ENCODE data around the gene FAT2.

Gene FAT2, protein sequence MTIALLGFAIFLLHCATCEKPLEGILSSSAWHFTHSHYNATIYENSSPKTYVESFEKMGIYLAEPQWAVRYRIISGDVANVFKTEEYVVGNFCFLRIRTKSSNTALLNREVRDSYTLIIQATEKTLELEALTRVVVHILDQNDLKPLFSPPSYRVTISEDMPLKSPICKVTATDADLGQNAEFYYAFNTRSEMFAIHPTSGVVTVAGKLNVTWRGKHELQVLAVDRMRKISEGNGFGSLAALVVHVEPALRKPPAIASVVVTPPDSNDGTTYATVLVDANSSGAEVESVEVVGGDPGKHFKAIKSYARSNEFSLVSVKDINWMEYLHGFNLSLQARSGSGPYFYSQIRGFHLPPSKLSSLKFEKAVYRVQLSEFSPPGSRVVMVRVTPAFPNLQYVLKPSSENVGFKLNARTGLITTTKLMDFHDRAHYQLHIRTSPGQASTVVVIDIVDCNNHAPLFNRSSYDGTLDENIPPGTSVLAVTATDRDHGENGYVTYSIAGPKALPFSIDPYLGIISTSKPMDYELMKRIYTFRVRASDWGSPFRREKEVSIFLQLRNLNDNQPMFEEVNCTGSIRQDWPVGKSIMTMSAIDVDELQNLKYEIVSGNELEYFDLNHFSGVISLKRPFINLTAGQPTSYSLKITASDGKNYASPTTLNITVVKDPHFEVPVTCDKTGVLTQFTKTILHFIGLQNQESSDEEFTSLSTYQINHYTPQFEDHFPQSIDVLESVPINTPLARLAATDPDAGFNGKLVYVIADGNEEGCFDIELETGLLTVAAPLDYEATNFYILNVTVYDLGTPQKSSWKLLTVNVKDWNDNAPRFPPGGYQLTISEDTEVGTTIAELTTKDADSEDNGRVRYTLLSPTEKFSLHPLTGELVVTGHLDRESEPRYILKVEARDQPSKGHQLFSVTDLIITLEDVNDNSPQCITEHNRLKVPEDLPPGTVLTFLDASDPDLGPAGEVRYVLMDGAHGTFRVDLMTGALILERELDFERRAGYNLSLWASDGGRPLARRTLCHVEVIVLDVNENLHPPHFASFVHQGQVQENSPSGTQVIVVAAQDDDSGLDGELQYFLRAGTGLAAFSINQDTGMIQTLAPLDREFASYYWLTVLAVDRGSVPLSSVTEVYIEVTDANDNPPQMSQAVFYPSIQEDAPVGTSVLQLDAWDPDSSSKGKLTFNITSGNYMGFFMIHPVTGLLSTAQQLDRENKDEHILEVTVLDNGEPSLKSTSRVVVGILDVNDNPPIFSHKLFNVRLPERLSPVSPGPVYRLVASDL (N-terminal part only)

DNA sequence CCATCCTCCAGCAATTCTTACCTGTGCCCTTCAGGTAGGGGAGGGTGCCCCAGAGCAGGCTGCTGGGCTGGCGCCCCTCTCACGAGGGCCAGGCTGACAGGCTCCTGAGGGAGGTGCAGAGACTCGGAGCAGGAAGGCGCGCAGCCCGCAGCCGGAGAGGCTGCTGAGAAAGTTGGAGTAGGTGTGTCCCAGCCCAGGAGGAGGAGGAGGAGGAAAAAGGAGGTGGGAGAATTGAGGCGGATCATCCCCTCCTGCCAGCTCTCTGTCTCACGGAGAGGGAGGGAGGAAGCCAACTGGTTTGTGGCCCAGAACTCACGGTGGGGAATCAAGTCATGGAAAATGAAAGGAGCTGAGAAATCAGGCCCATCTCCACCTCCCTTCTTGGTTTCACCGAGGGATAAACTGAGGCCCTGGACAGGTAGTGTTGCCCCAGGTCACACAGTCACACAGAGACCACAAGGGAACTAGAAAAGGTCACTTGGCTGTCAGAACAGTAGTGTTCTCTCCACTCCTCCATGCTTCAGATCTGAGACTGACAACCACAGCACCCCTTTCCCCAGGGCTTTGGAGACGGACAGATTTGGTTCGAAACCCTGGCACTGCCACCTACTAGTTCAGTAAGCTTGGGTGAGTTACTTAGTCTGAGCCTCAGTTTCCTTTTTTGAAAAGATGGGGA, at the start of gene FAT2:
Gene FAT2 (minus strand): TSS at position 188 of the 676 bp plus-strand sequence. CDS start 22,400 bp downstream, outside the sequence.
- no peak for DNase-seq

DNA sequence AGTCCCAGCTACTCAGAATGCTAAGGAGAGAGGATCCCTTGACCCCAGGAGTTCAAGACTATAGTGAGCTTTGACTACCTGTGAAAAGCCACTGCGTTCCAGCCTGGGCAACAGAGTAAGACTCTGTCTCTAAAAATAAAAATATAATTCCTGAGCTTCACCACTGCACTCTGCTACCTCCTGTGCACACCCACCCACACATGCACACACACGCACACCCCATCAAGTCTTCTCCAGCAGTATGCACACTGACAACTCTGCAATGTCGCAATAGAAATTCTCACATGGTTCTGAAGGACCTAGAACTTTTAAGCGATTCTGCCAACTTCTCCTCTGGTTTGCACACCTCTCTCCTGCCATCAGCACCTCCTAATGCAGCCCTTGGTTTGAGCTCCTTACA, 47.5 kb upstream of the FAT2 start:
- no peak for DNase-seq

DNA sequence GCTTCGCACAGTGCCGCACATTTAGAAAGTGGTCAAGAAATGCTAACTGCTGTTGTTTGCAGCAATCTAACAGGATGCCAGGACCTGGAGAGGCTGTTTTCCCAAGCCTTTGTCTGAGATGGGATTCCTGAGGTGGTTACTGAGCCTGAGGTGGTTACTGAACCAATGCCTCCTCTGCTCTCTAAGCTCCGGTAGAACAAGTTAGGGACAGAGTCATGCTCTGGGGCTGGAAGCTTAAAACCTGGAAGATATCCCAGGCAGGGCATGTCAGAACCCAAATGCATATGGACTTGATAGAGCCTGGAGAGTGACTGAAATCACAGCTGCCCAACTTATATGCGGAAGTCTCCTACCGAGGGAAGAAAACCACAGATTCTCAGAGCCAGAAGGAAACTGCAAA, 46.5 kb upstream of the FAT2 start:
- DNase-seq, result no peak

DNA sequence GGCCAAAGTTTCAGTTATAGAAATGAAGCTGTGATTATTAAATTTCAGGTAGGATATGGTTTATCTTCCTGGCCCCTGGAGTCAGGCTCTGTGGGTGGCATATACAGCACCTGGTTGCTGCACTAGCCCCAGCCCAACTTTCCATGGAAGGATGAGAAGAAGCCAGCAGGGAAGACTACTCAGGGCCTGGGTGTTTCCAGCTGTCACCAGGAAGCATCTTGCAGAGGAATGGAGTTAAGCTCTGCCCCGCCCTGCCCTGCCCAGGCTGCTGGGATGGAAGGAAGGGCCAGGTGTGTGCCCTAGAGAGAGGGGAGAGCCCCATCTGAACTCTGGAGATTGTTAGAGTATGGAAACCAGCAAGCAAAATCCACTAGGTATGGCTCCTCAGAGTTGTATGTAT, 42.8 kb upstream of the FAT2 start:
- no peak for DNase-seq

DNA sequence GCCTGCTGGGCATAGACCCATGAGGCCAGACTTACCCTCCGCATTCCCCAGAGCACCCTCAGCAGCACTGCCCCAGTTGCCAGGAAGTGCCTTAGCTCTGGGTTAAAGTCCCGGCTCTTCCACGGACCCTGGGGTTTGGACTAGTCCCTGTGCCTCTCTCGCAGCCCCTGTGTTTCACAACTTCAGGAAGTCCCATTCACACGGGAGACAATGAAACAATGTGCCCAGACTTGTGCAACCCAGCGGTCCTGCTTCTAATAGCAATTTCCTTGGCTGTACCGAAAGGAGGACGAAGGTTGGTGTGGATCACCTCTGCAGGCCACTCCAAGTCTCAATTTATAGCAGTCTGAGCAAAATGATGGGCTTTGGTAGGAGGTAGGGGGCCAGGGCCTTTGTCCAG, 41.8 kb upstream of the FAT2 start:
- no peak for DNase-seq

DNA sequence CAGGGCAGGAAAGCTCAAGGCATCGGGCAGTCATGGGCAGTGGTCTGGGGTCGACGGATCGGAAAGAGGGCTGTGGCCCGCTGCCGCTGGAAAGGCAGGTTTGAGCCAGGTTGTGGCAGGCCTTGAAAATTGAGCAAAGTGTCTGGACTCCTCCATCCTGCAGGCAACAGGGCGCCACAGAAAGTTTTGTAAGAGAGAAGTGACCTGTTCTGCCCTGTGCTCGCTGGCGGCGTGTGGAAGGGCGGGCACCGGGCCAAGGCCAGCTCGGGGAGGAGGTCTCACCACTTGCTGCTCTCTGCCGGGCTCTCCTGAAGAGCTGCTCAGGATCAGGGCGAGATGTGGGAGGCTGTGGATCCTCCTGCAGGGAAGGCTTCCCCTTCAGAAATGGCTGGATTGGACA, 41.4 kb upstream of the FAT2 start:
- no peak for DNase-seq

DNA sequence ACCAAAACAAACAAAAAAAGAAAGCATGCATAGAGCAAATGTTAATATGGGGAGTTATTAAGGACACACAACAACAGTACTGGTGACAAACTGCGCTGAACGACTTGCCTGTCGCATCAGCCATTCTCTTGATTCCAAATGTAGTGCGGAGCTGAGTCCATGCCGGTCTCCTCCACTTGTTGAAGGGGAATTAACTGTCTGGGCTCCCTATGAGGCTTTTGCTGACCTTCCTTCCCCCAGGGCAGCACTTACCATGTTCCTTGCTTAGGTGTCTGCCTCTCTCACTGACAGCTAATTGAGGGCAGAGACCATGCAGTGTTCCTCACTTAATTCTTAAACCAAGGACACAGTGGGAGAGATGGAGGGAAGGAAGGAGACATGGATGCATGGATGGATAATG, 40.8 kb upstream of the FAT2 start:
- DNase-seq, result no peak

DNA sequence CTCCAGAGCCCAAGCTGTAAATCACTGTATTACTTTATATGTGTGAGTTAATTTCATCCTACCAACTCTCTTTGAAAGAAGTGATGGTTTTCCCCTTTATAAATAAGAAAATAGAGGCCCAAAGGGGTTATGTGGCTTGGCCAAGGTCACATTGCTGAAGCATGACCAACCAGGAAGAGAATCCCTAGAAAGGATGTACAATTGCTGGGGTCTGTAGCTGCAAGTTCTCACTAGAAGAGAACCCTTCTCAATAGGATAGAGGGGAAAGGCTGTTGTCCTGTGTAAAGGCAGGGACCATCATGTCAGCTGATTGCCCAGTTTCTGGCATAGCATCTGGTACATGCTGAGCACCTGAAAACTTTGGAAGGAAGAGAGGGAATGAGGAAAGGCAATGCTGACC, 39.0 kb upstream of the FAT2 start:
- DNase-seq, result no peak

DNA sequence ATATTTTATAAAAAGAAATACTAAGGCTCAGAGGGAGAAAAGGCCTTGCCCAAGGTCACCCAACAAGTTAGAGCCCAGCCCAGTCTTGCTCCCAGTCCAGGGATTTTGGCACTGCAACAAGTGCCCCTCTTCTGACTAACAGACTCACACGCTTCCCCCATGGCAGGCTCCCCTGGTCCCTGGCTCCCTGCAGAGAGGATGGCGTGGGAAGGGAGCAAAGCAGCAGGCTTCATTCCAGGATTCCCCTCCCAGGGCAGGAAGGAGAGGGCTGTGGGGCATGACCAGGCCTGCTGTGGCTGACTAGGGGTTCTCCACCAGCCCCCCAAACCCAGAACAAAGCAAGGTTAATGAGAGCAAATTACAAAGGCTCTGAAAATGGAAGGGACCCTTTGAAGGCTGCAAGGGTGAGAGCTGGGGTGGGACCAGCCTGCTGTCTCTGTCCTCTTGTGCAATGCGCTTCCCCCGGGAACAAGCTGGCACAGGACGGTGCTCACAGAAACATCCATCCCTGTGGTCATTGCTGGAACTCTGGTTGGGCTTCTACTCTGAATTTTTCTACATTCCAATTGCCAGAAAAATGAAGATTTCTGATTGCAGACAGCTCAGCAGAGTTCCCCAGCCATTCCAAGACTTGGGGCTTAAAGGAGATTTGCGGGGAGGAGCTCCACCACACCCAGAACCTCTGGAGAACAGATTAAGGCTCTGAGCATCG, 37.1 kb upstream of the FAT2 start:
- no peak for DNase-seq

DNA sequence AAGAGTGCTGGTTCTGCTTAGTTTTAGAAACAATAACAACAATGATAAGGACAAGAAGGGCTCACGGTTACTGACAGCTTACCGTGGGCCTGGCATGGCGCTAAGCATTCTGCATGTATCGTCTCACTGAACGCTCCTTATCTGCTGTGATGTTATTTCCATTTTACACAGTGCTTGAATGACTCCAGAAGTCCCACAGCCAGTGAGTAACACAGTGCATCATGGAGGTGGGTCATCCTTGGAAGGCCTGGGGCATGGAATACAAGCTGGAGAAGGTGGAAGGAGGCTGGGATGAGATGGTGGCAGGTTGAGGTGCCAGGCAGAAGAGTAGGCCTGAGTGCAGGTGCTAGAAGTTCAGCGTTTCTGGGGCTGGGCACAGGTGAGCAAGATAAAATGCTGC, 36.5 kb upstream of the FAT2 start:
- no peak for DNase-seq

DNA sequence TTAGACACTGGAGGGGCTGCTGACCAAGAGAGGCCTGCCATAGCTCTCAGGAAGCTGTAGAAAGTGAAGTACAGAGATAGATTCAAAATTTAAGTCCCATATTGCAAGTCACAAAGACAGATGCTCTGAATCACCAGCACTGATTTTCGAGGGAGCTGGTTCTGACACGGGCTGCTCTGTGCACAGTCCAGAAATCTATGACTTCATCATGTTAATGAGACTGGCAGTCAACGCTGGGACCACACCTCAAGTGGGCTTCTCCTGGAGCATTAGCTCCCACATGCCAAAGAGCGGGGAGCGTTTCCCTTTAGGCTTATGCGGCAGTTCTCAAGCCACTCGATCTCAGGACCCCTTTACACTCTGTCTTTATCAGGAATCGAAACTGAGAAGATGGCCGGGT, 34.2 kb upstream of the FAT2 start:
- DNase-seq, result no peak

DNA sequence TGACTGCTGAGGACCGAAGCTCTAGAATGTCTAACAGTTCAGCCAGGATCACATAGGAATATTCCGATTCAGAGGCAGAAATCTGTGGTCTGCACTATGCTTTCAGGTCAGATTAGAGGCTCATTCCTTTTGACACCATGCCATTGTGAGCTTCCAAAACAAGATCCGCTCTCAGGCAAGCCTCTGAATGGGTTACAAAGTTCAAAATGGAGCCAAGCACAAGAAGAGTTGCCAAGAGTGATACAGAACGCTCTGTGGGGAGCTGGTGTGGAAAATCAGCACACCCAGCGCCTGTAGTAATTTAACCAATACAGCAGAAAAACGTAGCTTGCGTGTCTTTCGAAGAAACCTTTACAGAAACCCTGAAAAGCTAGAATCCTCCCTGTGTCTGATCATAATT, 33.3 kb upstream of the FAT2 start:
- DNase-seq, result no peak

DNA sequence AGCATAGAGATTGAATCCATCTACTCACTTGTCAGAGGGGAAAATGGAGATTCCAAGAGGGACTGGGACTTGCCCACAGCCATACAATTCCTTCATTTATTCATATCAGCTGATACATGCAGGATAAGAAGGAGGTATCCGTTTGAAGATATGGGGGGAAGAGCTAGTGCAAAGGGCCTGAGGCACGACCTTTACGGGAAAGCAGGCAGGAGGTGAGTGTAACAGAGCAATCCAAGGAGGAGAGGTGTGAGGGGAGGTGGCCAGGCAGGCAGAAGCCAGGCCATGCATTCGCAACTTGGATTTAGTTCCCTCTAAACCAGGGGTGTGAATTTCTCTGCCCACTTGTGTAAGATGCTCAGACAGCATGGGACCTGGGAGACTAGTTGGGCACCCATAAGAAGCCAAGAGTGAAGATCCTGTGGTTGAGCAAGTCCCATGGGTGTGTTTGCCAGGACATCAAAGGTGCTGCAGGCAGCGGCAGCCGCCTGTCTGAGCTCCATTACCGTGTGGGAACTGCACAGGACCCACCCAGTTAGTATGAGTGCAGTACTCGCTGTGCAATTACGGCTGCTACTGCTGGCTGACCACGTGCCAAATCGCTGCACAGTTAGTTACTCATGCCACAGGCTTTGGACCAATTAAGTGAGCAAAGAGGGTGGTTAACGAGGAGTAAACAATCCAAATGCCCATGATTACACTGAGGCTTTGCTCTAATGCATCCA, 31.4 kb upstream of the FAT2 start:
- no peak for DNase-seq

DNA sequence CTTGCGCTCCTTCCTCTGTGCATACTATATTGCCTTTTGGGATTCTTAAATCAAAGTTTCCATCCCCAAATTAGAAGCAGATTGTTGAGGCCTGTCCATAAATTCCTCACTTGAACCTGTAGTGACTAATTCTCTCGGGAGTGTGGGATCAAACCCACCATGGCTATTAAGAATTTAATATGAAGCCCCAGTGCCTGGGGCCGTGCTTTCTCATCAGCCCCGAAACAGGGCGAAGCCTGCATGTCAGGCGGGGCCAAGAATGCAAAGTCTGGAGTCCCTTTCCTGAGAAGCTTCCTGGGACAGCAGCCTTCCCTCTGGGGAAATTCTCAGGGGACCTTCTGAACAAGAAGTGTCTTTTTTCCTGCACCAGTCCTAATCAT, 29.3 kb upstream of the FAT2 start:
- no peak for DNase-seq

DNA sequence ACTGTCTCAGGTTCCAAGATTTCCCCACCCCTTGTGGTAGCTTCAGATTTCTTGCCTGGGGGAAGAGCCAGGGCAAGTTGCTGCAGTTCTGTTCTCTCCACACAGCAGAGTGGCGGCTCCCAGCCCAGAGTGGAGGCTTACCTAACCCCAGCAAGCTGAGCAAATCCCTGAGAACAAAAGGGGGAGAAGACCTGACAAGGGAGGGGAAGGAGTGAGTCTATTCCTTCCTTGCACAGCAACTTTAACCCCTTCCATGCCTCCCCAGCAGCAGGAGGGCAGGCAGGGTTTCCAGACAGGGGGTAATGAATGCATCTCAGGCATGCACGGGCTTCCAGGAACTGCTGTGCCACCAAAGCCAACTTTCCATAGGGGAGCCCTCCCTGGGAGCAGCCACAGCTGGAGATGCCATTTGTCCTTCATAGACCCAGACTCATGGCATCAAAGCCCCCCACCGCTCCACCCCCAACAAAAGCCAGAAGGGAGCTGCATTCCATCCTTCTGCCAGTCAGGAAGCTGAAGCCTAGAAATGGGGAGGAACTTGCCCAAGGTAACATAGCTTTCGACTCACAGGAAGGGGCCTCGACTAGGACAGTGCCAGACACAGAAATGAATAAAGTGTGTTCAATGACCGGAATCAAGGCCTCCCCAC, 28.8 kb upstream of the FAT2 start:
- no peak for DNase-seq

DNA sequence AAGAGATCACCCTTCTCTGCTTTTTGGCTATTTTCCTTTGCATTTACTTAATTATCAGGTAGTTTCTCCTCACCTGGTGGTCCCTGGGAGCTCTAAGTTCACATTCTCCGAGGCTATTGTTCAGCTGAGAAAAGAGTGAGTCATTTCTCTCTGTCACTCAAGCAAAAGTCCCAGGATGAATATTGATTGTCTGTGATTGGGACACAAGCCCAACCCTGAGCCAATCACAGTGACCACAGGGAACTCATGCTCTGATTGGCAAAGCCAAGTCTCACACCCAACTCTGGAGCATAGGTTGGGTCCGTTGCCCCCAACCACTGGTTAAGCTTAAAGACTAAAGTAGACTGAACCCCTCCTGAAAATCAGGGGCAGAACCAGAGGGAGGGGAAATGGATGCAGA, 27.8 kb upstream of the FAT2 start:
- no peak for DNase-seq

DNA sequence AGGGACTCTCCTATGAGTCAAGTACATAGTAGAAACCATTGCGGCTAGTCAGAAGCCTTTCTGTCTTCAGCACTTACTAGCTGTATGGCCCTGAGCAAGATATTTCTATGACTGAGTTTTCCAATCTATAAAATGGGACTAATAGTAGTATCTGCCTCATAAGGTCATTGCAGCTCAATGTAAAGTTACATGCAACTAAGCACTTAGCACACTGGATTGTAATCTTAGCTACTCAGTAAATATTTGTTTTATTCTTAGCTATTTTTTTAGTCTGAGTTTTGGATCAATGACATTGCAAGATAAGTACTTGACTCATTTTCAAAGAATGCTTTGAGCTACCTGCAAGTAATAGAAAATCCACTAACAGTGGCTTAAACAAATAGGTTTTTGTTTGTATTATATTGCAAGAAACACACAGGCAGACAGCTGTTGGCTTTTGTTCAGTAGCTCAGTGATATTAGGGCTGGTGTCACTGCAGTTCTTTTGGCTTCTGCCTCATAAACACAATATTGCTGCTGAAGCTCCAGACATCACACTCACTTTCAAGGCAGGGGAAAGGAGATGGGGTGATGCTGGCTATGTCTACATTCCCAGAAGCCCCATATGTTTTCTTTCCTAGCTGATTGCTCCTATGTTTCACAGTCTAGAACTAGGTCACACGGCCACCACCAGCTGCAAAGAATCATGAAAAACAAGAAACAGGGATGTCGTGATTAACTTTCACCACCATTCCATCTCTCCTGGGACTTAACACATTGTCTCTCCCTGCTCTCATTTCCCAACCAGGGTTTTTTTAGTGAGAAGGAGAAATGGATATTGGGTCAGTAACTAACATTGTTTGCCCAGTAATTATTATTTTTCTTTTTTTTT, 26.9 kb upstream of the FAT2 start:
- DNase-seq, result no peak

DNA sequence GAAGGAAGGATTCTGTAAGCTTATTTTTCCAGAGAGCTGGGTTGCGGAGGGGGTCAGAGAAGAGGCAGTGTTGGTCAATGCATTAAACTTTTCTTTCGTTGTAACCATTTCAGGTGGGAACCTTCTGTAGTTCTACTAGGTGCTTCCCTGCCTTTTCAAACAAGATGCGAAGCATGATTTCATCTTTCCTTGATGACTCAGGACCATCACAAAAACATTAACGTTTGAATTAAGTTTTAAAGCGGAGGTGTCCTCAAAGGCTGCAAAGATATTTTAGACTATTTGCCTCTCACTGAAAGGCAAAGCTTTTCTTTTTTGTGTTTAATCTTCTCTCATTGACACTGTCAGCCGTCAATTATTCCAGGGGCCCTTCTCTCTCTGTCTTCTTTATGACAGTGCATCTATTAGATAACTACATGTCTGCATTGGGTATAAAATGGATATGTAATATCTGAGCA, 26.3 kb upstream of the FAT2 start:
- no peak for DNase-seq

DNA sequence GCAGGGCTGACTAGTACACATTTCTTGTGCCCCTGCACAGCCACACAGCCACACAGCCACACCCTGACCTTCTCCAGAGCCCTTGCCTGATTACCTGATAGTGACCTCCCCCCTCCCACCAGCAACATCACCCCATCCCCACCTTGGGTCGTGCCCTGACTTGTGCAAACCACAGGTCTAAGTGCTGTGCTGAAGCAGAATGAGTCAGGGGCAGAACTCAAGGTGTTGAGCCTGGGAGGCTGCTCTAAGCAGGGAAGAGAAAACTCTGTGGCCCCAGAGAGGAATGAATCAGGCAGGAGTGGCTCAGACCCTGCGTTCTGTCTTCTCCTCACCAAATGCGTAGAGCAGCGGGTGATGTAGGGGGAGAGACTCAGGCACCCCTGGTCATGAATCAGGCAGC, 24.3 kb upstream of the FAT2 start:
- DNase-seq, result no peak

DNA sequence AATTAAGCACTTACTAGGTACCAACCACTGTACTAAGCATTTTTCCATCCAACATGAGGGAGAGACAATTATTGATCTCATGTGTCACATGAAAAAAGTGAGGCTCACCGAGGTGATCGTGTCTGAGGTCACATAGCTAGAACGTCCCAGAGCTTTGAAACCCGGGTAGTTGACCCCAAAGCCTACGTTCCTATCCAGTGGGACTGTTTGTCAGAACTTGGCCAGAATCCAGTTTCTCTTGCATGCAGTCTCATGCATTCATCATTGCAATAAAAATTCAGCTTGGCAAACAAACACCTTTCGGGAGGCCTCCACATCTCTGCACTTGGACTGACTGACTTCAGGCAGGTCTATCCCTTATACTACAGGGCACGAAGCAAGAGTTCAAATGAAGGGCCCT, 23.4 kb upstream of the FAT2 start:
- DNase-seq, result no peak
